AG04450 (cell line): ENCODE results near the gene ATN1. TPM values are rescaled to one million over a fixed set of nuclear protein-coding genes. Genes with fewer than 3 reads are reported as not detected.

ENCODE experiments used
- CTCF ChIA-PET: fragments of 300-600, 350-600 bp; formaldehyde crosslinking; extraction: SDS; loops from one replicate; lab custom pipeline; 2022; ENCODE audit warnings: antibody characterized with exemption, inconsistent platforms; lab: Charles Lee
- POLR2A ChIA-PET: fragments of 350-600 bp; formaldehyde crosslinking; extraction: SDS; loops from one replicate; lab custom pipeline; 2021; ENCODE audit warnings: antibody characterized with exemption, inconsistent platforms; lab: Yijun Ruan, JAX
- DNase-seq: peaks from one replicate; pipeline ENCODE4 v3.0.0-alpha.2; 2011; ENCODE audit warnings: low read depth, low spot score
- H3K27ac ChIP-seq: one replicate; pipeline ENCODE4 v1.5.1; 2012; ENCODE audit warnings: low read depth, low read length, control low read depth
- H3K27me3 ChIP-seq: one replicate; pipeline ENCODE4 v1.6.0; 2012; ENCODE audit warnings: low read length; ENCODE audit not compliant: control insufficient read depth, insufficient read depth
- H3K4me3 ChIP-seq: 2 replicates; pipeline ENCODE4 v1.5.1; 2011; ENCODE audit warnings: mild to moderate bottlenecking, low read depth, low read length, control low read depth
- H3K9me3 ChIP-seq: 2 replicates; pipeline ENCODE4 v1.5.1; 2012; ENCODE audit warnings: low read length; ENCODE audit not compliant: control insufficient read depth, insufficient read depth
- CTCF ChIP-seq: IDR thresholded peaks from 2 replicates; pipeline ENCODE4 v1.5.1; 2011; ENCODE audit warnings: low read depth, low read length, control low read depth, inconsistent platforms
- polyA plus RNA-seq: library from polyadenylated mRNA; depleted of rRNA; stranded (reverse); fragments of >200 nt; gene quantifications from 2 replicates; pipeline ENCODE4 v1.2.3, GENCODE V29; 2011

The ATN1 gene
- polyA plus RNA-seq, 1 experiment = 11.2 TPM

GRCh38 chr12:6957741-6958608, 30.2 kb downstream of the ATN1 start:
- Histone ChIP-seq H3K27me3 (no peaks in the 10 kb centered on the region), H3K4me3 (no peak overlapping the region), H3K9me3 (no peaks in the 10 kb centered on the region), H3K27ac (no peak overlapping the region)
- CTCF ChIA-PET = interaction anchor here (0.9 kb wide), 1 partner anchor 67 kb away, joined by 3 read pairs; no protein-coding TSS in a partner anchor
- POLR2A ChIA-PET = no interaction called here
- TF ChIP-seq CTCF = no peak
- no peak for DNase-seq

DNA sequence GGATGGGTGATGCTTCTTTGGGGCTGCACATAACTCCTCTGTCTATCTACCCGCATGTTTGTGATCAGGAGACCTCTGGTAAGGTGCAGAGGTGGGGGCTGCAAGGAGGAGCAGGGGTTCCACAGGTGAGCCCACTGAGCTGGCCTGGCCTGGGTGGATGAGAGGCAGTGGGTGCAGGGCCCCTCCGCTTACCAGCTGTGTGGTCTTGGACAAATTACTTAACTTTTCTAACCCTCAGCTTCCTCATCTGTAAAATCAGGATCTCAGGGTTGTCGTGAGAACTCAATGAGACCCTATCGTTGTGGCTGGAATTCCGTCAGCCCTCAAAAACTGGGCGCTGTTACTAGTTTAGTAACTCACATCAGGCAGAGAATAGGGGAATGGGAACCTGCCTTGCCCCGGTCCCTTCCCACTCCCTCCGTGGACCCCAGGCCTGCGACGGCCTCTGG, 30.9 kb downstream of the ATN1 start:
- Histone ChIP-seq H3K4me3 (no peak overlapping the region), H3K27ac (no peak overlapping the region), H3K27me3 (no peaks in the 10 kb centered on the region), H3K9me3 (no peaks in the 10 kb centered on the region)
- ChIA-PET POLR2A (no interaction called here), CTCF (interaction anchor here (0.9 kb wide), 1 partner anchor 67 kb away, joined by 3 read pairs; no protein-coding TSS in a partner anchor)
- TF ChIP-seq CTCF = no peak
- no peak for DNase-seq

GRCh38 chr12:6959058-6959804, 31.5 kb downstream of the ATN1 start:
- TF ChIP-seq CTCF = no peak
- DNase-seq = no peak
- ChIA-PET CTCF (interaction anchor here (0.9 kb wide), 1 partner anchor 68 kb away, joined by 3 read pairs; no protein-coding TSS in a partner anchor), POLR2A (no interaction called here)
- H3K9me3 ChIP-seq = no peaks in the 10 kb centered on the region
- H3K4me3 ChIP-seq = no peak overlapping the region
- H3K27me3 ChIP-seq = no peaks in the 10 kb centered on the region
- H3K27ac ChIP-seq = no peak overlapping the region

- Histone ChIP-seq H3K27me3 (no peaks in the 10 kb centered on the region), H3K27ac (no peak overlapping the region), H3K9me3 (no peaks in the 10 kb centered on the region), H3K4me3 (no peak overlapping the region)
- DNase-seq = no peak
- CTCF ChIA-PET = interaction anchor here (2.5 to 3.0 kb wide), 2 partner anchors 14 to 21 kb away, joined by 8 to 18 read pairs; partner anchors contain the start of gene C12orf57
- POLR2A ChIA-PET = interaction anchor here (1.0 to 2.9 kb wide), 2 partner anchors 16 to 35 kb away, joined by 3 to 22 read pairs; partner anchors contain the start of genes C12orf57 and RNU7-1
- no peak for TF ChIP-seq CTCF
Observed at GRCh38 chr12:6959805-6960592, 32.2 kb downstream of the ATN1 start.
